ENCODE results near the gene CIAO3.

Gene CIAO3

GRCh38 chr16:740764-741505, at the start of gene CIAO3:
CIAO3 (minus strand) TSS chr16:740997; CDS start chr16:740985, 12 bp downstream.
- Mint-ChIP-seq H3K4me1 (peaks cover 20% of the 10 kb centered on the region), H3K27ac (peak within 1 kb of the TSS; percentile 17)

GRCh38 chr16:790086-790485, 49.3 kb upstream of the CIAO3 start:
- ATAC-seq (no peak), DNase-seq (ENCODE audit: low spot score in 2 of 2) (no peak)
- Mint-ChIP-seq H3K36me3 (peaks cover 39% of the 10 kb centered on the region), H3K4me3 (peak overlapping the region; percentile 77), H3K9me3 (no peaks in the 10 kb centered on the region), H3K27ac (no peak overlapping the region), H3K4me1 (peaks cover 17% of the 10 kb centered on the region)

More at GRCh38 chr16:740764-741505, at the start of gene CIAO3:
- Mint-ChIP-seq H3K4me3 (peak within 1 kb of the TSS; percentile 72), H3K36me3 (peaks cover 40% of the 10 kb centered on the region), H3K9me3 (no peaks in the 10 kb centered on the region)
- DNase-seq (ENCODE audit: low spot score in 2 of 2) (peak; percentile 98 to 100), ATAC-seq (peak; percentile 80)

GRCh38 chr16:789191-789850, 48.5 kb upstream of the CIAO3 start:
- Mint-ChIP-seq H3K36me3 (peaks cover 44% of the 10 kb centered on the region), H3K9me3 (no peaks in the 10 kb centered on the region), H3K4me3 (peak overlapping the region; percentile 77), H3K4me1 (peaks cover 20% of the 10 kb centered on the region), H3K27ac (no peak overlapping the region)
- no peak for ATAC-seq
- no peak for DNase-seq (ENCODE audit: low spot score in 2 of 2)

GRCh38 chr16:788399-789126, 47.8 kb upstream of the CIAO3 start, which contains the start of gene CHTF18:
CHTF18 (plus strand) TSS chr16:788620; CDS start chr16:788685, 65 bp downstream.
- H3K9me3 Mint-ChIP-seq = no peaks in the 10 kb centered on the region
- ATAC-seq (peak; percentile 86), DNase-seq (ENCODE audit: low spot score in 2 of 2) (peak; percentile 93 to 94)
- peaks cover 44% of the 10 kb centered on the region for H3K36me3 Mint-ChIP-seq
- H3K4me1 Mint-ChIP-seq = peaks cover 20% of the 10 kb centered on the region
- H3K4me3 Mint-ChIP-seq = peak within 1 kb of the TSS; percentile 77
- peak within 1 kb of the TSS; percentile 81 for H3K27ac Mint-ChIP-seq

- Mint-ChIP-seq H3K9me3 (no peaks in the 10 kb centered on the region), H3K27ac (peak within 1 kb of the TSS; percentile 81), H3K4me1 (peaks cover 20% of the 10 kb centered on the region), H3K36me3 (peaks cover 44% of the 10 kb centered on the region), H3K4me3 (peak within 1 kb of the TSS; percentile 77)
- ATAC-seq (peak; percentile 36), DNase-seq (ENCODE audit: low spot score in 2 of 2) (peak; percentile 43 to 81)
Measured at GRCh38 chr16:787978-788398, 47.2 kb upstream of the CIAO3 start, which contains the start of gene RPUSD1. RPUSD1 (minus strand) TSS chr16:788381; CDS start chr16:787737, 644 bp downstream.

GRCh38 chr16:787321-787966, 46.6 kb upstream of the CIAO3 start:
- Mint-ChIP-seq H3K27ac (peak overlapping the region; percentile 81), H3K9me3 (no peaks in the 10 kb centered on the region), H3K4me1 (peaks cover 20% of the 10 kb centered on the region), H3K36me3 (peaks cover 44% of the 10 kb centered on the region), H3K4me3 (peak overlapping the region; percentile 77)
- DNase-seq (ENCODE audit: low spot score in 2 of 2) (no peak), ATAC-seq (no peak)

- Mint-ChIP-seq H3K9me3 (no peaks in the 10 kb centered on the region), H3K36me3 (peaks cover 34% of the 10 kb centered on the region), H3K4me3 (peak overlapping the region; percentile 77), H3K4me1 (peaks cover 12% of the 10 kb centered on the region), H3K27ac (no peak overlapping the region)
- ATAC-seq (peak; percentile 42), DNase-seq (ENCODE audit: low spot score in 2 of 2) (peak; percentile 76 to 90)
Measured at GRCh38 chr16:785563-786535, 45.1 kb upstream of the CIAO3 start.

GRCh38 chr16:784431-784830, 43.6 kb upstream of the CIAO3 start:
- Mint-ChIP-seq H3K4me1 (peaks cover 12% of the 10 kb centered on the region), H3K9me3 (no peaks in the 10 kb centered on the region), H3K27ac (peak overlapping the region; percentile 85), H3K36me3 (peaks cover 27% of the 10 kb centered on the region), H3K4me3 (no peak overlapping the region)
- ATAC-seq (no peak), DNase-seq (ENCODE audit: low spot score in 2 of 2) (no peak)

- Mint-ChIP-seq H3K9me3 (no peaks in the 10 kb centered on the region), H3K4me1 (peaks cover 12% of the 10 kb centered on the region), H3K27ac (no peak overlapping the region), H3K36me3 (peaks cover 27% of the 10 kb centered on the region), H3K4me3 (no peak overlapping the region)
- ATAC-seq (no peak), DNase-seq (ENCODE audit: low spot score in 2 of 2) (no peak)
Measured at GRCh38 chr16:783404-784161, 42.8 kb upstream of the CIAO3 start.

GRCh38 chr16:782766-783403, 42.1 kb upstream of the CIAO3 start:
- Mint-ChIP-seq H3K9me3 (no peaks in the 10 kb centered on the region), H3K4me3 (no peak overlapping the region), H3K27ac (no peak overlapping the region), H3K4me1 (peaks cover 14% of the 10 kb centered on the region), H3K36me3 (peaks cover 27% of the 10 kb centered on the region)
- DNase-seq (ENCODE audit: low spot score in 2 of 2) (no peak), ATAC-seq (no peak)

GRCh38 chr16:782258-782657, 41.5 kb upstream of the CIAO3 start:
- H3K4me1 Mint-ChIP-seq = peaks cover 18% of the 10 kb centered on the region
- H3K36me3 Mint-ChIP-seq = peaks cover 22% of the 10 kb centered on the region

GRCh38 chr16:781346-782010, 40.7 kb upstream of the CIAO3 start:
- ATAC-seq = no peak
- Mint-ChIP-seq H3K4me3 (no peak overlapping the region), H3K9me3 (no peaks in the 10 kb centered on the region), H3K36me3 (peaks cover 16% of the 10 kb centered on the region), H3K27ac (no peak overlapping the region), H3K4me1 (peaks cover 12% of the 10 kb centered on the region)
- DNase-seq (ENCODE audit: low spot score in 2 of 2) = no peak

More at GRCh38 chr16:782258-782657, 41.5 kb upstream of the CIAO3 start:
- H3K27ac Mint-ChIP-seq = no peak overlapping the region
- H3K4me3 Mint-ChIP-seq = no peak overlapping the region
- no peak for ATAC-seq
- no peak for DNase-seq (ENCODE audit: low spot score in 2 of 2)
- no peaks in the 10 kb centered on the region for H3K9me3 Mint-ChIP-seq
